NCI-H2081 treated with DMSO at 0.1 percent for 48 hours (cell line): ENCODE measurements around the gene CEP41.

Experiments
- DNase-seq: peaks from one replicate; lab custom pipeline; 2025; lab: John Stamatoyannopoulos, UW

CEP41 gene

GRCh38 chr7:130418306-130418705, 22.5 kb downstream of the CEP41 start:
- no peak for DNase-seq

GRCh38 chr7:130417213-130417612, 23.6 kb downstream of the CEP41 start:
- DNase-seq, result no peak

GRCh38 chr7:130415006-130415405, 25.8 kb downstream of the CEP41 start:
- no peak for DNase-seq

GRCh38 chr7:130413201-130413600, 27.6 kb downstream of the CEP41 start:
- DNase-seq, result no peak

GRCh38 chr7:130410868-130411541, 29.8 kb downstream of the CEP41 start:
- DNase-seq, result no peak

GRCh38 chr7:130409712-130410072, 31.1 kb downstream of the CEP41 start:
- no peak for DNase-seq

- DNase-seq, result no peak
Observed at GRCh38 chr7:130409067-130409711, 31.6 kb downstream of the CEP41 start.

- no peak for DNase-seq
Observed at GRCh38 chr7:130405003-130405402, 35.8 kb downstream of the CEP41 start.

GRCh38 chr7:130401578-130401977, 39.2 kb downstream of the CEP41 start:
- no peak for DNase-seq

GRCh38 chr7:130401101-130401500, 39.7 kb downstream of the CEP41 start:
- no peak for DNase-seq

- no peak for DNase-seq
Observed at GRCh38 chr7:130400120-130400572, 40.7 kb downstream of the CEP41 start.

- no peak for DNase-seq
Observed at GRCh38 chr7:130398526-130399090, 42.2 kb downstream of the CEP41 start.

- peak; percentile 56 for DNase-seq
Observed at GRCh38 chr7:130397758-130398073, 43.1 kb downstream of the CEP41 start.

- no peak for DNase-seq
Observed at GRCh38 chr7:130397051-130397757, 43.6 kb downstream of the CEP41 start.

- DNase-seq, result no peak
Observed at GRCh38 chr7:130396109-130396508, 44.7 kb downstream of the CEP41 start.

- no peak for DNase-seq
Observed at GRCh38 chr7:130395421-130395820, 45.4 kb downstream of the CEP41 start.

GRCh38 chr7:130394421-130395195, 46.2 kb downstream of the CEP41 start:
- DNase-seq, result no peak

GRCh38 chr7:130393841-130394411, 46.9 kb downstream of the CEP41 start:
- no peak for DNase-seq

GRCh38 chr7:130393101-130393561, 47.7 kb downstream of the CEP41 start:
- no peak for DNase-seq

- DNase-seq, result no peak
Observed at GRCh38 chr7:130390486-130390885, 50.3 kb downstream of the CEP41 start.

GRCh38 chr7:130388671-130389070, 52.1 kb downstream of the CEP41 start:
- DNase-seq, result no peak
